Memory B cell (primary cell): ENCODE data around the gene DNAH17.

Experiments used
- ATAC-seq: fragments of 150-1000 bp; cut with Tn5 transposase; 2 replicates; pipeline ENCODE4 v1.10.0; 2021; ENCODE audit warnings: low read depth, mild to moderate bottlenecking, moderate library complexity
- DNase-seq, 2 donors: peaks; one replicate each; pipeline ENCODE4 v3.0.0; 2022; ENCODE audit warnings: low spot score in 2 of 2
- H3K27ac Mint-ChIP-seq: one replicate; pipeline ENCODE4 v1.8.0; 2022; ENCODE audit warnings: mild to moderate bottlenecking, moderate library complexity, mixed read lengths
- H3K27me3 Mint-ChIP-seq: one replicate; pipeline ENCODE4 v1.8.0; 2022; ENCODE audit warnings: mixed read lengths
- H3K36me3 Mint-ChIP-seq: one replicate; pipeline ENCODE4 v1.8.0; 2022; ENCODE audit warnings: mild to moderate bottlenecking, mixed read lengths
- H3K4me1 Mint-ChIP-seq: one replicate; pipeline ENCODE4 v1.8.0; 2022; ENCODE audit warnings: mixed read lengths
- H3K4me3 Mint-ChIP-seq: one replicate; pipeline ENCODE4 v1.8.0; 2022; ENCODE audit warnings: mild to moderate bottlenecking, moderate library complexity, mixed read lengths
- H3K9me3 Mint-ChIP-seq: one replicate; pipeline ENCODE4 v1.8.0; 2022; ENCODE audit warnings: mixed read lengths

DNAH17 gene

DNA sequence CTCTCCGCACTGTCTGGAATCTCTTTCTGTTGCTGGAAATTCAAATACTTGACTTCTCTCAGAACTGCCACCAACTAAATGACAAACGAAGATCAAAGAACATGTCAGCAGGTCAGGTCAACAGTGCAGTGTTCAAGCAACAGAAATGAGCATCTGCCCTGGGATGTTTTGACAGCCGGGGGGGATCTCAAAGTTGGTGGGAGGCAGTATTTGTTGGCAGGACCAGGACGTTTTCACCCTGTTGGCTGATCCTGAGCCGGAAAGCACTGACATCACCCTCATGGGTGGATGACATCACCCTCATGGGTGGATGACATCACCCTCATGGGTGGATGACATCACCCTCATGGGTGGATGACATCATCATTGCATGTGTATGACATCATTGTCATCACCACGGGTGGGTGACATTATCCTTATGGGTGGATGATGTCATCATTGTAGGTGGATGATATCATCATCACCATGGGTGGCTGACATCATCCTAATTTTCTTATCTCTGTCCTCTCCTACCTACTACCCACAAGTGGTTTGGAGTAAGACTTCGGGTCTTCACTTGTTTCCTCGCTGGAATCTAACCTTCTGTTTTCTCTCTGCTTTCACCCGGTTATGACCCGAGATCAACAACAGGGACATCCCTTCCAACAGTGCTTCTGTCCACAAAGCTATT, 18.9 kb downstream of the DNAH17 start:
- DNase-seq, result no peak
- Mint-ChIP-seq H3K27ac (no peak overlapping the region), H3K4me1 (no peaks in the 10 kb centered on the region), H3K4me3 (no peak overlapping the region), H3K27me3 (peaks cover 6% of the 10 kb centered on the region), H3K9me3 (no peaks in the 10 kb centered on the region), H3K36me3 (no peaks in the 10 kb centered on the region)
- ATAC-seq, result no peak

- no peaks in the 10 kb centered on the region for H3K4me1 Mint-ChIP-seq
- no peak overlapping the region for H3K4me3 Mint-ChIP-seq
- peaks cover 6% of the 10 kb centered on the region for H3K27me3 Mint-ChIP-seq
- no peaks in the 10 kb centered on the region for H3K9me3 Mint-ChIP-seq
- DNase-seq, result no peak
- H3K36me3 Mint-ChIP-seq, result no peaks in the 10 kb centered on the region
- H3K27ac Mint-ChIP-seq, result no peak overlapping the region
- ATAC-seq, result peak; percentile 27
These were observed 19.6 kb downstream of the DNAH17 start for GRCh38 chr17:78557598-78558039.

GRCh38 chr17:78556812-78557211, 20.4 kb downstream of the DNAH17 start:
- Mint-ChIP-seq H3K36me3 (no peaks in the 10 kb centered on the region), H3K9me3 (no peaks in the 10 kb centered on the region), H3K4me1 (no peaks in the 10 kb centered on the region), H3K27me3 (peaks cover 8% of the 10 kb centered on the region), H3K4me3 (no peak overlapping the region), H3K27ac (no peak overlapping the region)
- ATAC-seq, result no peak
- DNase-seq, result no peak

GRCh38 chr17:78555746-78556401, 21.3 kb downstream of the DNAH17 start:
- H3K9me3 Mint-ChIP-seq, result no peaks in the 10 kb centered on the region
- ATAC-seq (no peak), DNase-seq (no peak)
- no peak overlapping the region for H3K27ac Mint-ChIP-seq
- H3K36me3 Mint-ChIP-seq, result no peaks in the 10 kb centered on the region
- peaks cover 8% of the 10 kb centered on the region for H3K27me3 Mint-ChIP-seq
- H3K4me3 Mint-ChIP-seq, result no peak overlapping the region
- no peaks in the 10 kb centered on the region for H3K4me1 Mint-ChIP-seq

DNA sequence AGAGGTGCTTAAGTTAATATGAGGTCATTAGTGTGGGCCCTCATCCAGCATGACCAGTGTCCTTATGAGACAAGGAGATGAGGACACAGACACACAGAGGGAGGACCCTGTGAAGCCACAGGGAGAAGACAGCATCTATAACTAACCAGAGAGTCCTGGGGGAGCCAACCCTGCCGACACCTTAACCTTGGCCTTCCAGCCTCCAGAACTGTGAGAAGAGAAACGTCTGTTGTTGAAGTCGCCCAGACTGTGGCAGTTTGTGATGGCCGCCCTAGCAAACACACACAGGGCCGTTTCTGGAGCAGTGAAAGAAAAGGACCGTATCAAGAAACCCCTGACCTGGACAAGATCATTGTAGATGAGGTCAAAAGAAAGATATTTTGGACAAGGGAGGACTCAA, 26.7 kb downstream of the DNAH17 start:
- Mint-ChIP-seq H3K27me3 (peaks cover 12% of the 10 kb centered on the region), H3K27ac (no peak overlapping the region)

GRCh38 chr17:78548725-78549124, 28.5 kb downstream of the DNAH17 start:
- Mint-ChIP-seq H3K36me3 (no peaks in the 10 kb centered on the region), H3K27ac (no peak overlapping the region), H3K4me1 (no peaks in the 10 kb centered on the region), H3K4me3 (no peak overlapping the region), H3K9me3 (no peaks in the 10 kb centered on the region), H3K27me3 (peaks cover 13% of the 10 kb centered on the region)
- no peak for ATAC-seq
- DNase-seq, result no peak

More for the DNA sequence above, 26.7 kb downstream of the DNAH17 start:
- ATAC-seq (no peak), DNase-seq (no peak)
- H3K36me3 Mint-ChIP-seq, result no peaks in the 10 kb centered on the region
- H3K4me3 Mint-ChIP-seq, result no peak overlapping the region
- no peaks in the 10 kb centered on the region for H3K9me3 Mint-ChIP-seq
- H3K4me1 Mint-ChIP-seq, result no peaks in the 10 kb centered on the region

GRCh38 chr17:78547035-78547434, 30.2 kb downstream of the DNAH17 start:
- ATAC-seq (no peak), DNase-seq (no peak)
- peaks cover 11% of the 10 kb centered on the region for H3K27me3 Mint-ChIP-seq
- no peaks in the 10 kb centered on the region for H3K4me1 Mint-ChIP-seq
- H3K9me3 Mint-ChIP-seq, result no peaks in the 10 kb centered on the region
- no peak overlapping the region for H3K4me3 Mint-ChIP-seq
- H3K27ac Mint-ChIP-seq, result no peak overlapping the region
- H3K36me3 Mint-ChIP-seq, result no peaks in the 10 kb centered on the region

DNA sequence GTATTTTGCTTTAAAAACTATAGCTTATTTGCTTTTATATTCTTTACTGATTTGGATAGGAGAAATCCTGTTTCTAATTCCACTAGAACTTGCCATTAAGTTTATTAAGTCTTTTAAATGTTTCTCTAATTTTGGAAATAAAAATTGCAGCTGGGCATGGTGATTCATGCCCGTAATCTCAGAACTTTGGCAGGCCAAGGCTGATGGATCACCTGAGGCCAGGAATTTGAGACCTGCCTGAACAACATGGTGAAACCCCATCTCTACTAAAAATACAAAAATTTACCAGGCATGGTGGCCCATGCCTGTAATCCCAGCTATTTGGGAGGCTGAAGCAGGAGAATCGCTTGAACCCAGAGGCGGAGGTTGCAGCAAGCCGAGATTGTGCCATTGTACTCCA, 30.7 kb downstream of the DNAH17 start:
- DNase-seq, result no peak
- ATAC-seq, result no peak
- peaks cover 12% of the 10 kb centered on the region for H3K27me3 Mint-ChIP-seq
- H3K9me3 Mint-ChIP-seq, result no peaks in the 10 kb centered on the region
- no peaks in the 10 kb centered on the region for H3K36me3 Mint-ChIP-seq
- no peak overlapping the region for H3K27ac Mint-ChIP-seq
- no peak overlapping the region for H3K4me3 Mint-ChIP-seq
- H3K4me1 Mint-ChIP-seq, result peaks cover 2% of the 10 kb centered on the region

GRCh38 chr17:78544881-78545755, 32.1 kb downstream of the DNAH17 start:
- no peak for DNase-seq
- H3K27me3 Mint-ChIP-seq, result peaks cover 9% of the 10 kb centered on the region
- no peaks in the 10 kb centered on the region for H3K9me3 Mint-ChIP-seq
- no peak overlapping the region for H3K4me3 Mint-ChIP-seq
- H3K27ac Mint-ChIP-seq, result no peak overlapping the region
- peaks cover 4% of the 10 kb centered on the region for H3K4me1 Mint-ChIP-seq
- ATAC-seq, result no peak
- H3K36me3 Mint-ChIP-seq, result no peaks in the 10 kb centered on the region

GRCh38 chr17:78541488-78542206, 35.5 kb downstream of the DNAH17 start:
- peaks cover 4% of the 10 kb centered on the region for H3K4me1 Mint-ChIP-seq
- H3K27ac Mint-ChIP-seq, result no peak overlapping the region
- no peaks in the 10 kb centered on the region for H3K36me3 Mint-ChIP-seq
- no peak for ATAC-seq
- no peaks in the 10 kb centered on the region for H3K9me3 Mint-ChIP-seq
- H3K4me3 Mint-ChIP-seq, result no peak overlapping the region
- peaks cover 6% of the 10 kb centered on the region for H3K27me3 Mint-ChIP-seq
- DNase-seq, result no peak

- no peak for DNase-seq
- peaks cover 15% of the 10 kb centered on the region for H3K27me3 Mint-ChIP-seq
- H3K4me3 Mint-ChIP-seq, result no peak overlapping the region
- H3K4me1 Mint-ChIP-seq, result peaks cover 6% of the 10 kb centered on the region
- H3K27ac Mint-ChIP-seq, result no peak overlapping the region
- no peaks in the 10 kb centered on the region for H3K9me3 Mint-ChIP-seq
- no peak for ATAC-seq
- H3K36me3 Mint-ChIP-seq, result no peaks in the 10 kb centered on the region
These were observed 37.4 kb downstream of the DNAH17 start for GRCh38 chr17:78539781-78540180.

DNA sequence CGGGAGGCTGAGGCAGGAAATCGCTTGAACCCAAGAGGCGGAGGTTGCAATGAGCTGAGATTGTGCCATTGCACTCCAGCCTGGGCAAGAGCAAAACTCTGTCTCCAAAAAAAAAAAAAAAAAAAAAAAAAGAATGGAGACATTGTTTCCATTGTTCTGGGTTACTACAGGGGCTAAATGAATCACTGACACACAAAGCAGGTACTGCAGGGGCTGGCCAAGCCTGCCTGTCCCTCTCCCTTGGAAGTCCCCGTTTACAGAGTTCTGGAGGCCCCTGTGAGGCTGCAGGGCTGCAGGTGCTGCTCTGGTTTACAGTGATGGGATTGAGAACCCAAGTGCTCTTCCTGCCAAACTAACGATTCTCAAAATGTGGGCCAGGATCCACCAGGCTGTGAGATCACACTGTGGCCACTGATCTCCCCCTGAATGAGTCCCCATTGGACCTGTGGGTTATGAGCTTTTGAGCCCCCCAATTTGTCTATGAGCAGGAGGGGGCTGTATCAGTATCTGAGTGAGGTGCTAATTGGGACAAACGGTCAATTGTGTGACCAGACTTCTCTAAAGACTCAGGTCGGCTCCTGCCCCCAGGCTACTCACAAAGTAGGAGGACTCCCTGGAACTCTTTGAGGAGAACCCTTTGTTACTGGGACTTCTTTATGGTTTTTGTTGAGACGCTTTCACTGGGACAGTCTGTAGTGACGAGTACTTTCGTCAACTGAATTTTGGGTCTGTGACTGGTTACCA, 39.0 kb downstream of the DNAH17 start:
- no peak overlapping the region for H3K4me3 Mint-ChIP-seq
- no peak for ATAC-seq
- H3K27ac Mint-ChIP-seq, result no peak overlapping the region

GRCh38 chr17:78537217-78537860, 39.9 kb downstream of the DNAH17 start:
- H3K27me3 Mint-ChIP-seq, result peaks cover 20% of the 10 kb centered on the region
- H3K9me3 Mint-ChIP-seq, result no peaks in the 10 kb centered on the region
- DNase-seq (no peak), ATAC-seq (no peak)
- no peaks in the 10 kb centered on the region for H3K36me3 Mint-ChIP-seq
- H3K4me1 Mint-ChIP-seq, result peaks cover 6% of the 10 kb centered on the region
- no peak overlapping the region for H3K4me3 Mint-ChIP-seq
- H3K27ac Mint-ChIP-seq, result no peak overlapping the region

More for the DNA sequence above, 39.0 kb downstream of the DNAH17 start:
- peaks cover 6% of the 10 kb centered on the region for H3K4me1 Mint-ChIP-seq
- H3K27me3 Mint-ChIP-seq, result peaks cover 17% of the 10 kb centered on the region
- H3K36me3 Mint-ChIP-seq, result no peaks in the 10 kb centered on the region
- no peaks in the 10 kb centered on the region for H3K9me3 Mint-ChIP-seq
- no peak for DNase-seq
